ENCODE results near the gene ALG2.

GRCh38 chr9:99235926-99236634 is 14.3 kb upstream of the ALG2 start:
- no peak for TF ChIP-seq GABPA (IDR thresholded peaks at IDR 0.05; ENCODE audit: low read depth)
- TF ChIP-seq RFX5 (IDR thresholded peaks at IDR 0.05; ENCODE audit: low read length), result no peak
- TF ChIP-seq CTCF (IDR thresholded peaks at IDR 0.05), result no peak
- no peak for TF ChIP-seq EP300 (IDR thresholded peaks at IDR 0.05; ENCODE audit: borderline replicate concordance in 1 of 2, low read depth in 1 of 2, low read length in 1 of 2)
